ENCODE measurements around the gene THEM5.

The THEM5 gene

GRCh38 chr1:151825751-151826660, 27.5 kb downstream of the THEM5 start:
- TF ChIP-seq EZH2 (IDR thresholded peaks at IDR 0.05) (no peak), POLR2AphosphoS5 (IDR thresholded peaks at IDR 0.05; ENCODE audit: borderline replicate concordance, low read depth, low read length) (no peak), FOXP2 (optimal IDR thresholded peaks at IDR 0.05; ENCODE audit: control extremely low read depth, extremely low read length, insufficient read depth) (no peak)
- Histone ChIP-seq H3K36me3 (ENCODE audit: insufficient read depth, low read length) (no peaks in the 10 kb centered on the region), H3K27ac (no peak overlapping the region), H3K9me3 (ENCODE audit: low read depth, low read length) (no peaks in the 10 kb centered on the region), H3K4me3 (no peak overlapping the region), H3K9ac (ENCODE audit: insufficient read length) (no peak overlapping the region)
- no peak for DNase-seq (ENCODE audit: low read depth, low spot score)

GRCh38 chr1:151825204-151825603, 28.3 kb downstream of the THEM5 start:
- no peaks in the 10 kb centered on the region for H3K36me3 ChIP-seq (ENCODE audit: insufficient read depth, low read length)

GRCh38 chr1:151823175-151823574, 30.3 kb downstream of the THEM5 start:
- H3K36me3 ChIP-seq (ENCODE audit: insufficient read depth, low read length) = no peaks in the 10 kb centered on the region
- H3K9ac ChIP-seq (ENCODE audit: insufficient read length) = no peak overlapping the region
- H3K27ac ChIP-seq = no peak overlapping the region
- TF ChIP-seq POLR2AphosphoS5 (IDR thresholded peaks at IDR 0.05; ENCODE audit: borderline replicate concordance, low read depth, low read length) = no peak
- no peak for TF ChIP-seq FOXP2 (optimal IDR thresholded peaks at IDR 0.05; ENCODE audit: control extremely low read depth, extremely low read length, insufficient read depth)
- TF ChIP-seq EZH2 (IDR thresholded peaks at IDR 0.05) = no peak
- no peak overlapping the region for H3K4me3 ChIP-seq
- no peak for DNase-seq (ENCODE audit: low read depth, low spot score)
- no peaks in the 10 kb centered on the region for H3K9me3 ChIP-seq (ENCODE audit: low read depth, low read length)

More at GRCh38 chr1:151825204-151825603, 28.3 kb downstream of the THEM5 start:
- Histone ChIP-seq H3K4me3 (no peak overlapping the region), H3K9ac (ENCODE audit: insufficient read length) (no peak overlapping the region), H3K27ac (no peak overlapping the region), H3K9me3 (ENCODE audit: low read depth, low read length) (no peaks in the 10 kb centered on the region)
- no peak for DNase-seq (ENCODE audit: low read depth, low spot score)
- TF ChIP-seq EZH2 (IDR thresholded peaks at IDR 0.05) = no peak

GRCh38 chr1:151822404-151822803, 31.1 kb downstream of the THEM5 start:
- Histone ChIP-seq H3K4me3 (no peak overlapping the region), H3K9ac (ENCODE audit: insufficient read length) (no peak overlapping the region), H3K9me3 (ENCODE audit: low read depth, low read length) (no peaks in the 10 kb centered on the region), H3K27ac (no peak overlapping the region), H3K36me3 (ENCODE audit: insufficient read depth, low read length) (no peaks in the 10 kb centered on the region)
- DNase-seq (ENCODE audit: low read depth, low spot score) = no peak
- no peak for TF ChIP-seq EZH2 (IDR thresholded peaks at IDR 0.05)

GRCh38 chr1:151820940-151821339, 32.6 kb downstream of the THEM5 start:
- no peak for DNase-seq (ENCODE audit: low read depth, low spot score)
- TF ChIP-seq POLR2AphosphoS5 (IDR thresholded peaks at IDR 0.05; ENCODE audit: borderline replicate concordance, low read depth, low read length) (no peak), FOXP2 (optimal IDR thresholded peaks at IDR 0.05; ENCODE audit: control extremely low read depth, extremely low read length, insufficient read depth) (no peak), EZH2 (IDR thresholded peaks at IDR 0.05) (no peak)
- Histone ChIP-seq H3K36me3 (ENCODE audit: insufficient read depth, low read length) (no peaks in the 10 kb centered on the region), H3K4me3 (no peak overlapping the region), H3K27ac (no peak overlapping the region), H3K9ac (ENCODE audit: insufficient read length) (no peak overlapping the region), H3K9me3 (ENCODE audit: low read depth, low read length) (no peaks in the 10 kb centered on the region)

- DNase-seq (ENCODE audit: low read depth, low spot score) = no peak
- no peaks in the 10 kb centered on the region for H3K9me3 ChIP-seq (ENCODE audit: low read depth, low read length)
- no peak overlapping the region for H3K27ac ChIP-seq
- no peak for TF ChIP-seq EZH2 (IDR thresholded peaks at IDR 0.05)
- no peak for TF ChIP-seq FOXP2 (optimal IDR thresholded peaks at IDR 0.05; ENCODE audit: control extremely low read depth, extremely low read length, insufficient read depth)
- no peak for TF ChIP-seq POLR2AphosphoS5 (IDR thresholded peaks at IDR 0.05; ENCODE audit: borderline replicate concordance, low read depth, low read length)
- H3K36me3 ChIP-seq (ENCODE audit: insufficient read depth, low read length) = no peaks in the 10 kb centered on the region
- H3K9ac ChIP-seq (ENCODE audit: insufficient read length) = no peak overlapping the region
- H3K4me3 ChIP-seq = no peak overlapping the region
These were observed 33.4 kb downstream of the THEM5 start for GRCh38 chr1:151819976-151820623.

GRCh38 chr1:151819227-151819835, 34.2 kb downstream of the THEM5 start:
- TF ChIP-seq FOXP2 (optimal IDR thresholded peaks at IDR 0.05; ENCODE audit: control extremely low read depth, extremely low read length, insufficient read depth) = no peak
- TF ChIP-seq POLR2AphosphoS5 (IDR thresholded peaks at IDR 0.05; ENCODE audit: borderline replicate concordance, low read depth, low read length) = no peak
- no peak for TF ChIP-seq EZH2 (IDR thresholded peaks at IDR 0.05)
- Histone ChIP-seq H3K27ac (no peak overlapping the region), H3K9me3 (ENCODE audit: low read depth, low read length) (no peaks in the 10 kb centered on the region), H3K4me3 (no peak overlapping the region), H3K9ac (ENCODE audit: insufficient read length) (no peak overlapping the region), H3K36me3 (ENCODE audit: insufficient read depth, low read length) (no peaks in the 10 kb centered on the region)
- no peak for DNase-seq (ENCODE audit: low read depth, low spot score)

GRCh38 chr1:151817353-151817730, 36.2 kb downstream of the THEM5 start:
- no peak overlapping the region for H3K27ac ChIP-seq
- no peaks in the 10 kb centered on the region for H3K9me3 ChIP-seq (ENCODE audit: low read depth, low read length)
- H3K36me3 ChIP-seq (ENCODE audit: insufficient read depth, low read length) = no peaks in the 10 kb centered on the region
- no peak overlapping the region for H3K4me3 ChIP-seq
- DNase-seq (ENCODE audit: low read depth, low spot score) = no peak
- H3K9ac ChIP-seq (ENCODE audit: insufficient read length) = no peak overlapping the region
- TF ChIP-seq FOXP2 (optimal IDR thresholded peaks at IDR 0.05; ENCODE audit: control extremely low read depth, extremely low read length, insufficient read depth) (no peak), POLR2AphosphoS5 (IDR thresholded peaks at IDR 0.05; ENCODE audit: borderline replicate concordance, low read depth, low read length) (no peak), EZH2 (IDR thresholded peaks at IDR 0.05) (no peak)
